H1 (cell line): ENCODE data around the gene CAMSAP1. TPM values are rescaled to one million over a fixed set of nuclear protein-coding genes. Genes with fewer than 3 reads are reported as not detected.

Source experiments
- CTCF ChIA-PET: fragments of 300-600 bp; sonication (Branson Sonifier 250); formaldehyde crosslinking; loops from one replicate; lab custom pipeline; 2021; ENCODE audit not compliant: partially characterized antibody; lab: Charles Lee
- POLR2A ChIA-PET: fragments of 300-600 bp; sonication (Branson Sonifier 250); formaldehyde crosslinking; loops from one replicate; lab custom pipeline; 2021; ENCODE audit warnings: inconsistent platforms; ENCODE audit not compliant: partially characterized antibody; lab: Charles Lee
- DNase-seq, 2 experiments: peaks; one replicate each; pipeline versions ENCODE4 v3.0.0 to v3.0.0-alpha.2; 2010 to 2022; ENCODE audit warnings: low spot score in 2 of 2, low read depth in 1 of 2, mixed read lengths in 1 of 2
- FAIRE-seq: peaks from 2 replicates; lab custom pipeline; 2011; peaks lifted over from hg19 to GRCh38; lab: Jason Lieb, UNC
- H2AFZ ChIP-seq: 2 replicates; pipeline ENCODE4 v1.8.1; 2012; ENCODE audit warnings: low read length, inconsistent platforms
- H2AK5ac ChIP-seq: 2 replicates; pipeline ENCODE4 v1.6.1; 2013; ENCODE audit warnings: low read depth, low read length
- H2BK120ac ChIP-seq: replicated peaks from 2 replicates; pipeline ENCODE3; 2013; ENCODE audit warnings: low read depth, low read length, inconsistent platforms
- H2BK12ac ChIP-seq: 2 replicates; pipeline ENCODE4 v1.6.1; 2013; ENCODE audit warnings: low read depth, low read length
- H2BK15ac ChIP-seq: 2 replicates; pipeline ENCODE4 v1.6.1; 2013; ENCODE audit warnings: low read length
- H2BK20ac ChIP-seq: 2 replicates; pipeline ENCODE4 v1.6.1; 2013; ENCODE audit warnings: low read length
- H2BK5ac ChIP-seq: 2 replicates; pipeline ENCODE4 v1.6.1; 2013; ENCODE audit warnings: low read depth, low read length
- H3K14ac ChIP-seq: 2 replicates; pipeline ENCODE4 v1.6.1; 2013; ENCODE audit warnings: inconsistent platforms; ENCODE audit not compliant: insufficient read length
- H3K18ac ChIP-seq: 2 replicates; pipeline ENCODE4 v1.6.1; 2013; ENCODE audit warnings: low read length; ENCODE audit errors: extremely low read depth
- H3K23ac ChIP-seq: 2 replicates; pipeline ENCODE4 v1.6.1; 2013; ENCODE audit warnings: inconsistent platforms; ENCODE audit not compliant: insufficient read length
- H3K23me2 ChIP-seq: 2 replicates; pipeline ENCODE4 v1.6.1; 2013; ENCODE audit warnings: low read depth, low read length
- H3K27ac ChIP-seq: 2 replicates; pipeline ENCODE4 v1.6.1; 2011; ENCODE audit warnings: low read depth, low read length, inconsistent platforms
- H3K27me3 ChIP-seq, 4 experiments: replicated peaks in 1 of 4; 1 replicate in 1 of 4; 2 replicates in 3 of 4; pipeline versions ENCODE4 v1.6.1 to v1.8.1; 2011 to 2013; ENCODE audit warnings: low read length in 3 of 4, mild to moderate bottlenecking in 3 of 4, inconsistent platforms in 2 of 4, mixed read lengths in 2 of 4, moderate library complexity in 1 of 4; ENCODE audit not compliant: control insufficient read depth in 3 of 4, insufficient read depth in 3 of 4; ENCODE audit errors: extremely low read depth in 1 of 4
- H3K36me3 ChIP-seq, 4 experiments: 2 replicates each; pipeline versions ENCODE4 v1.6.1 to v1.8.1; 2011 to 2013; ENCODE audit warnings: mild to moderate bottlenecking in 4 of 4, low read length in 3 of 4, moderate library complexity in 2 of 4, control low read depth in 1 of 4, inconsistent platforms in 1 of 4; ENCODE audit not compliant: insufficient read depth in 4 of 4, control insufficient read depth in 2 of 4
- H3K4ac ChIP-seq: replicated peaks from 2 replicates; pipeline ENCODE3; 2013; ENCODE audit warnings: low read length, low read depth, mixed read lengths, inconsistent platforms; ENCODE audit not compliant: insufficient read length
- H3K4me1 ChIP-seq, 4 experiments: replicated peaks in 1 of 4; 1 replicate in 1 of 4; 2 replicates in 3 of 4; pipeline versions ENCODE4 v1.6.1 to v1.8.1; 2011 to 2013; ENCODE audit warnings: low read length in 3 of 4, inconsistent platforms in 2 of 4, mixed read lengths in 1 of 4; ENCODE audit not compliant: insufficient read depth in 4 of 4, control insufficient read depth in 3 of 4
- H3K4me2 ChIP-seq, 2 experiments: 2 replicates each; pipeline versions ENCODE4 v1.6.1 to v1.8.1; 2011 to 2013; ENCODE audit warnings: low read depth in 2 of 2, low read length in 2 of 2, control low read depth in 1 of 2, inconsistent platforms in 1 of 2, mild to moderate bottlenecking in 1 of 2; ENCODE audit not compliant: insufficient read depth in 1 of 2
- H3K4me3 ChIP-seq, 4 experiments: fragments of 200-600, 300-600 bp in 1 of 4; sonication (generic), shearing (Covaris generic), sonication (Bioruptor Twin) in 1 of 4; 2 replicates each; pipeline versions ENCODE4 v1.5.1 to v1.8.1; 2011 to 2016; ENCODE audit warnings: low read length in 4 of 4, low read depth in 3 of 4, control low read depth in 2 of 4, inconsistent platforms in 2 of 4, mild to moderate bottlenecking in 2 of 4, mixed read lengths in 1 of 4, moderate library complexity in 1 of 4; ENCODE audit not compliant: insufficient read depth in 2 of 4; ENCODE audit errors: extremely low read depth in 1 of 4
- H3K56ac ChIP-seq: replicated peaks from 2 replicates; pipeline ENCODE3; 2013; ENCODE audit warnings: low read depth, mild to moderate bottlenecking, mixed read lengths, low read length, inconsistent platforms; ENCODE audit not compliant: insufficient read length
- H3K79me1 ChIP-seq: 2 replicates; pipeline ENCODE4 v1.6.1; 2013; ENCODE audit warnings: low read depth, low read length, control low read depth
- H3K79me2 ChIP-seq, 2 experiments: 2 replicates each; pipeline versions ENCODE4 v1.6.1 to v1.8.1; 2012 to 2013; ENCODE audit warnings: low read length in 2 of 2, mild to moderate bottlenecking in 2 of 2, inconsistent platforms in 1 of 2; ENCODE audit not compliant: insufficient read depth in 2 of 2, control insufficient read depth in 1 of 2
- H3K9ac ChIP-seq, 4 experiments: replicated peaks in 1 of 4; 1 replicate in 1 of 4; 2 replicates in 3 of 4; pipeline versions ENCODE4 v1.6.1 to v1.8.1; 2011 to 2013; ENCODE audit warnings: low read depth in 3 of 4, low read length in 3 of 4, control low read depth in 2 of 4, mild to moderate bottlenecking in 2 of 4, moderate library complexity in 2 of 4, inconsistent platforms in 1 of 4; ENCODE audit errors: extremely low read depth in 1 of 4
- H3K9me3 ChIP-seq, 2 experiments: 2 replicates each; pipeline versions ENCODE4 v1.6.1 to v1.8.1; 2012 to 2013; ENCODE audit warnings: mild to moderate bottlenecking in 2 of 2, moderate library complexity in 2 of 2, control low read depth in 1 of 2, inconsistent platforms in 1 of 2, low read depth in 1 of 2, low read length in 1 of 2, mixed read lengths in 1 of 2; ENCODE audit not compliant: insufficient read depth in 2 of 2
- H4K20me1 ChIP-seq, 2 experiments: replicated peaks in 1 of 2; 2 replicates each; pipeline versions ENCODE3 to v1.8.1; 2011 to 2013; ENCODE audit warnings: inconsistent platforms in 2 of 2, low read length in 2 of 2, mild to moderate bottlenecking in 1 of 2; ENCODE audit not compliant: insufficient read depth in 2 of 2, control insufficient read depth in 1 of 2
- H4K5ac ChIP-seq: 2 replicates; pipeline ENCODE4 v1.6.1; 2013; ENCODE audit warnings: low read length, low read depth, mixed read lengths, inconsistent platforms; ENCODE audit not compliant: insufficient read length
- H4K8ac ChIP-seq: 2 replicates; pipeline ENCODE4 v1.8.0; 2013; ENCODE audit warnings: mild to moderate bottlenecking, moderate library complexity, low read length, inconsistent platforms; ENCODE audit not compliant: insufficient read depth; ENCODE audit errors: extremely low read depth
- H4K91ac ChIP-seq: replicated peaks from 2 replicates; pipeline ENCODE3; 2013; ENCODE audit warnings: low read length, mixed read lengths, inconsistent platforms; ENCODE audit not compliant: insufficient read length
- BCL11A ChIP-seq, 2 experiments: IDR thresholded peaks; one replicate each; pipeline ENCODE4 v1.6.1; 2011; ENCODE audit warnings: low read depth in 2 of 2, low read length in 2 of 2, mild to moderate bottlenecking in 2 of 2
- CEBPB ChIP-seq: IDR thresholded peaks from 2 replicates; pipeline ENCODE4 v1.6.1; 2012; ENCODE audit warnings: low read depth, low read length
- CHD2 ChIP-seq: IDR thresholded peaks from 2 replicates; pipeline ENCODE4 v1.6.1; 2012; ENCODE audit warnings: low read length, improper control_type of control experiment
- CREB1 ChIP-seq: IDR thresholded peaks from 2 replicates; pipeline ENCODE4 v1.6.1; 2012; ENCODE audit warnings: inconsistent platforms
- CTBP2 ChIP-seq: IDR thresholded peaks from 2 replicates; pipeline ENCODE4 v1.7.0; 2011; ENCODE audit warnings: borderline replicate concordance, mild to moderate bottlenecking, moderate library complexity, mixed read lengths, low read length; ENCODE audit not compliant: insufficient read depth, insufficient read length
- EP300 ChIP-seq, 2 experiments: IDR thresholded peaks; 1 replicate in 1 of 2; 2 replicates in 1 of 2; pipeline ENCODE4 v1.6.1; 2011 to 2012; ENCODE audit warnings: low read depth in 2 of 2, low read length in 2 of 2, mild to moderate bottlenecking in 2 of 2, borderline replicate concordance in 1 of 2, inconsistent platforms in 1 of 2, moderate library complexity in 1 of 2
- POLR2A ChIP-seq, 2 experiments: IDR thresholded peaks; 1 replicate in 1 of 2; 2 replicates in 1 of 2; pipeline ENCODE4 v1.6.1; 2011; ENCODE audit warnings: low read depth in 2 of 2, low read length in 2 of 2, mild to moderate bottlenecking in 2 of 2; ENCODE audit errors: control extremely low read depth in 1 of 2
- POLR2AphosphoS5 ChIP-seq: IDR thresholded peaks from 2 replicates; pipeline ENCODE4 v1.6.1; 2011; ENCODE audit warnings: low read depth, low read length
- RAD21 ChIP-seq, 2 experiments: IDR thresholded peaks in 1 of 2; conservative IDR thresholded peaks in 1 of 2; 2 replicates each; pipeline ENCODE4 v1.6.1; 2011; ENCODE audit warnings: low read depth in 2 of 2, low read length in 2 of 2, improper control_type of control experiment in 1 of 2, inconsistent platforms in 1 of 2, mild to moderate bottlenecking in 1 of 2, moderate library complexity in 1 of 2
- SAP30 ChIP-seq: fragments of 300-600 bp; sonication (generic); IDR thresholded peaks from 2 replicates; pipeline ENCODE4 v1.7.1; 2012; ENCODE audit warnings: low read length, moderate library complexity, mild to moderate bottlenecking, inconsistent platforms; ENCODE audit not compliant: insufficient read depth, insufficient replicate concordance
- SIN3A ChIP-seq, 2 experiments: IDR thresholded peaks in 1 of 2; conservative IDR thresholded peaks in 1 of 2; 2 replicates each; pipeline ENCODE4 v1.6.1; 2011 to 2012; ENCODE audit warnings: low read length in 2 of 2, improper control_type of control experiment in 1 of 2, low read depth in 1 of 2, mild to moderate bottlenecking in 1 of 2
- SUZ12 ChIP-seq: fragments of 200-600 bp; sonication (generic); IDR thresholded peaks from 2 replicates; pipeline ENCODE4 v1.6.1; 2012; ENCODE audit warnings: mild to moderate bottlenecking, inconsistent platforms, low read length, moderate library complexity, mixed read lengths
- WGBS, 2 experiments: shearing (Covaris generic) in 1 of 2; methylation state at CpG; one replicate each; pipeline versions ENCODE4 v1.1.6 to v1.1.7; 2013 to 2015; ENCODE audit warnings: low lambda C conversion rate in 2 of 2, mixed read lengths in 2 of 2, inconsistent platforms in 1 of 2, low coverage in 1 of 2, missing lambda C conversion rate in 1 of 2; ENCODE audit not compliant: insufficient replicate concordance in 2 of 2, insufficient coverage in 1 of 2, insufficient read length in 1 of 2; ENCODE audit errors: extremely low coverage in 1 of 2, missing lambda C conversion rate in 1 of 2; 5-methylcytosine and 5-hydroxymethylcytosine counted together
- polyA plus RNA-seq, 7 experiments: library from polyadenylated mRNA; depleted of rRNA in 3 of 7; stranded (reverse) in 5 of 7; unstranded in 2 of 7; fragments of >200 nt in 5 of 7; fragments of 200-250 nt in 2 of 7; gene quantifications; 1 replicate in 5 of 7; 2 replicates in 1 of 7; 4 replicates in 1 of 7; pipeline versions ENCODE4 v1.2.1 to v1.2.3, GENCODE V29; 2011 to 2013; ENCODE audit warnings: missing spikeins in 2 of 7, mixed read lengths in 2 of 7
- total RNA-seq: library from RNA; stranded (reverse); fragmentation: NEBNext Ultra II Directional; extraction: Animal tissue kit (Norgen Biotek cat#: 25700); gene quantifications from 2 replicates; pipeline ENCODE4 v1.2.1, GENCODE V29; 2021

The CAMSAP1 gene
- total and polyA plus RNA-seq, 2 of the 8 experiments (the other 6 are each of a cell fraction or from before 2014, with no cell fraction given): 13.4 to 44.0 TPM

- peaks cover 20 to 77% (median 62%) of the 10 kb centered on the region in 4 experiments for H3K36me3 ChIP-seq
- H2BK20ac ChIP-seq: no peak overlapping the region
- no peak overlapping the region for H3K9ac ChIP-seq
- no peak overlapping the region for H3K18ac ChIP-seq
- no peak overlapping the region for H3K56ac ChIP-seq
- H2BK12ac ChIP-seq: no peak overlapping the region
- WGBS, 2 experiments: 90% methylated on average over 14 of the region's 14 CpGs; no CpG with 5 or more reads in 1 of the 2 experiments
- no peak overlapping the region for H3K27ac ChIP-seq
- no peaks in the 10 kb centered on the region for H3K79me2 ChIP-seq
- ChIA-PET CTCF (interaction anchor here (0.7 to 1.6 kb wide), 4 partner anchors 9 to 210 kb away, joined by 3 to 4 read pairs (median 3); no protein-coding TSS in a partner anchor), POLR2A (no interaction called here)
- no peaks in the 10 kb centered on the region; a peak in 1 of 7 replicates for H3K4me1 ChIP-seq
- H2BK15ac ChIP-seq: no peak overlapping the region
- H3K23me2 ChIP-seq: no peaks in the 10 kb centered on the region
- no peak overlapping the region for H3K4ac ChIP-seq
- H4K20me1 ChIP-seq: peaks cover 4 to 9% of the 10 kb centered on the region in 2 experiments
- H4K91ac ChIP-seq: no peak overlapping the region
- H3K4me2 ChIP-seq: no peak overlapping the region
- H3K9me3 ChIP-seq: no peaks in the 10 kb centered on the region
- no peak overlapping the region for H2AK5ac ChIP-seq
- H3K4me3 ChIP-seq: no peak overlapping the region
- no peaks in the 10 kb centered on the region for H3K27me3 ChIP-seq
- DNase-seq (no peak), FAIRE-seq (no peak)
- no peak overlapping the region for H3K23ac ChIP-seq
- H4K8ac ChIP-seq: no peak overlapping the region
- no peak overlapping the region for H3K14ac ChIP-seq
- H4K5ac ChIP-seq: no peak overlapping the region
- no peak overlapping the region for H2BK120ac ChIP-seq
- no peak overlapping the region for H2BK5ac ChIP-seq
- H2AFZ ChIP-seq: no peak overlapping the region
- H3K79me1 ChIP-seq: no peaks in the 10 kb centered on the region
- TF ChIP-seq SUZ12: no peak
- TF ChIP-seq CTBP2: no peak
- TF ChIP-seq EP300 (IDR thresholded peaks at IDR 0.05; ENCODE audit: borderline replicate concordance in 1 of 2, low read depth in 2 of 2, low read length in 2 of 2): no peak
- TF ChIP-seq SAP30: no peak
- no peak for TF ChIP-seq POLR2AphosphoS5
- TF ChIP-seq SIN3A (conservative IDR thresholded peaks at IDR 0.05 in 1 of 2, IDR thresholded peaks at IDR 0.05 in 1 of 2; ENCODE audit: low read depth in 1 of 2, low read length in 2 of 2): no peak
- no peak for TF ChIP-seq BCL11A (IDR thresholded peaks at IDR 0.05; ENCODE audit: low read depth in 2 of 2, low read length in 2 of 2)
- no peak for TF ChIP-seq CHD2
- TF ChIP-seq CREB1: no peak
- no peak for TF ChIP-seq RAD21 (IDR thresholded peaks at IDR 0.05 in 1 of 2, conservative IDR thresholded peaks at IDR 0.05 in 1 of 2; ENCODE audit: low read depth in 2 of 2, low read length in 2 of 2)
- TF ChIP-seq CEBPB: no peak
- TF ChIP-seq POLR2A (IDR thresholded peaks at IDR 0.05; ENCODE audit: control extremely low read depth in 1 of 2, low read depth in 2 of 2, low read length in 2 of 2): no peak
Observed at GRCh38 chr9:135813671-135814290, 93.6 kb downstream of the CAMSAP1 start.
